ENCODE data around the gene NT5E.

Gene NT5E

DNA sequence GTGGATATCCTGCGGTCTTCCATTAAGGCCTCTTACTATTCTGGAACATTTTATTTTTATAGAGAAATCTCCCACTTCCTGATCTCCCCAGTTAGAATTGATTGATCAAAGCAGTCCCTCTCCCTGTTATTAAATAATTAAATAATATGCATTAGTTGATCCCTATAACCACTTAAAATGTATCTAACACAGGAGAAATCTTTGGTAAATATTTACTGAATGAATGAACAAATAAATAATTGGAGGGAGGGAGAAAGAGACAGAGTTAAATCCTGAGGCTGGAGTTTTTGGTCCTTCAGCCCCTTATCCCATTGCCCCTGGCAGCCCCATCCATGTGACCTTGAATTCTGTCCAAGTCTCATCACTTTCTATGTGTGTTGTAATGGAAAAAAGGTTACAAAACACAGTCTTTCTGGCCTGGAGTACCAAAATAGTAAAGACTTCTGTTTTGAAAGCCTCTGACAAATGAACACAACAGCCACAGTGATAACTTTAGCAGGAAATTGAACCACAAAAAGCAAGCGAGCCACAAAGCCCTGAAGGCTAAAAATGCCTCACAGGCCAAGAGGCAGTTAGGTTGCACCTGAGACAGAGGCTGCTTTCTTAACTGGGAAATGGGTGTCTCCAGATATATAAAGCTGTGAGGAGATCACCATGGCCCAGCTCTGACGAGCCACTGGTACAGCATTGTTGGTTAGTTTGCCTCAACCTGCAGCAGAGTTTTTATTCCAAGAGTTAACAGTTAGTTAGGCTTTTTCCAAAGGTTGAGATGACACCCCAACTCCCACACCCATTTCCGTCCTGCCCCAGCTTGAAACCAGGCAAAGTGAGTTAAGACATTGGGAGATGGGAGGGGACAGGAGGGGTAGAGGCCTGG lies 11.3 kb downstream of the NT5E start (continued):
- TF ChIP-seq, protein P1, sequence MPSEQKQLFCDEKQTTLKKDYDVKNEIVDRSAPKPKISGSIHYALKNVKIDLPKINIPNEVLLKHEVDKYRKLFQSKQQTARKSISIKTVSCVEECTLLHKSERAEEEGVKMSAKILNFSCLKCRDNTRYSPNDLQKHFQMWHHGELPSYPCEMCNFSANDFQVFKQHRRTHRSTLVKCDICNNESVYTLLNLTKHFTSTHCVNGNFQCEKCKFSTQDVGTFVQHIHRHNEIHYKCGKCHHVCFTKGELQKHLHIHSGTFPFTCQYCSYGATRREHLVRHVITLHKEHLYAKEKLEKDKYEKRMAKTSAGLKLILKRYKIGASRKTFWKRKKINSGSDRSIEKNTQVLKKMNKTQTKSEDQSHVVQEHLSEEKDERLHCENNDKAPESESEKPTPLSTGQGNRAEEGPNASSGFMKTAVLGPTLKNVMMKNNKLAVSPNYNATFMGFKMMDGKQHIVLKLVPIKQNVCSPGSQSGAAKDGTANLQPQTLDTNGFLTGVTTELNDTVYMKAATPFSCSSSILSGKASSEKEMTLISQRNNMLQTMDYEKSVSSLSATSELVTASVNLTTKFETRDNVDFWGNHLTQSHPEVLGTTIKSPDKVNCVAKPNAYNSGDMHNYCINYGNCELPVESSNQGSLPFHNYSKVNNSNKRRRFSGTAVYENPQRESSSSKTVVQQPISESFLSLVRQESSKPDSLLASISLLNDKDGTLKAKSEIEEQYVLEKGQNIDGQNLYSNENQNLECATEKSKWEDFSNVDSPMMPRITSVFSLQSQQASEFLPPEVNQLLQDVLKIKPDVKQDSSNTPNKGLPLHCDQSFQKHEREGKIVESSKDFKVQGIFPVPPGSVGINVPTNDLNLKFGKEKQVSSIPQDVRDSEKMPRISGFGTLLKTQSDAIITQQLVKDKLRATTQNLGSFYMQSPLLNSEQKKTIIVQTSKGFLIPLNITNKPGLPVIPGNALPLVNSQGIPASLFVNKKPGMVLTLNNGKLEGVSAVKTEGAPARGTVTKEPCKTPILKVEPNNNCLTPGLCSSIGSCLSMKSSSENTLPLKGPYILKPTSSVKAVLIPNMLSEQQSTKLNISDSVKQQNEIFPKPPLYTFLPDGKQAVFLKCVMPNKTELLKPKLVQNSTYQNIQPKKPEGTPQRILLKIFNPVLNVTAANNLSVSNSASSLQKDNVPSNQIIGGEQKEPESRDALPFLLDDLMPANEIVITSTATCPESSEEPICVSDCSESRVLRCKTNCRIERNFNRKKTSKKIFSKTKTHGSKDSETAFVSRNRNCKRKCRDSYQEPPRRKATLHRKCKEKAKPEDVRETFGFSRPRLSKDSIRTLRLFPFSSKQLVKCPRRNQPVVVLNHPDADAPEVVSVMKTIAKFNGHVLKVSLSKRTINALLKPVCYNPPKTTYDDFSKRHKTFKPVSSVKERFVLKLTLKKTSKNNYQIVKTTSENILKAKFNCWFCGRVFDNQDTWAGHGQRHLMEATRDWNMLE (tag by site-specific recombination; conservative IDR thresholded peaks at IDR 0.05; ENCODE audit: low read depth), result no peak
- TF ChIP-seq ZNF48 (tag by site-specific recombination; IDR thresholded peaks at IDR 0.05), result no peak
- TF ChIP-seq YY2 (tag by site-specific recombination; IDR thresholded peaks at IDR 0.05), result no peak
- TF ChIP-seq ZIC2 (tag by site-specific recombination; IDR thresholded peaks at IDR 0.05), result no peak
- TF ChIP-seq, protein P2, sequence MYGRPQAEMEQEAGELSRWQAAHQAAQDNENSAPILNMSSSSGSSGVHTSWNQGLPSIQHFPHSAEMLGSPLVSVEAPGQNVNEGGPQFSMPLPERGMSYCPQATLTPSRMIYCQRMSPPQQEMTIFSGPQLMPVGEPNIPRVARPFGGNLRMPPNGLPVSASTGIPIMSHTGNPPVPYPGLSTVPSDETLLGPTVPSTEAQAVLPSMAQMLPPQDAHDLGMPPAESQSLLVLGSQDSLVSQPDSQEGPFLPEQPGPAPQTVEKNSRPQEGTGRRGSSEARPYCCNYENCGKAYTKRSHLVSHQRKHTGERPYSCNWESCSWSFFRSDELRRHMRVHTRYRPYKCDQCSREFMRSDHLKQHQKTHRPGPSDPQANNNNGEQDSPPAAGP (tag by site-specific recombination; IDR thresholded peaks at IDR 0.05), result no peak
- no peak for TF ChIP-seq HOXA7 (CRISPR knock-in tag; IDR thresholded peaks at IDR 0.05; ENCODE audit: borderline replicate concordance)

DNA sequence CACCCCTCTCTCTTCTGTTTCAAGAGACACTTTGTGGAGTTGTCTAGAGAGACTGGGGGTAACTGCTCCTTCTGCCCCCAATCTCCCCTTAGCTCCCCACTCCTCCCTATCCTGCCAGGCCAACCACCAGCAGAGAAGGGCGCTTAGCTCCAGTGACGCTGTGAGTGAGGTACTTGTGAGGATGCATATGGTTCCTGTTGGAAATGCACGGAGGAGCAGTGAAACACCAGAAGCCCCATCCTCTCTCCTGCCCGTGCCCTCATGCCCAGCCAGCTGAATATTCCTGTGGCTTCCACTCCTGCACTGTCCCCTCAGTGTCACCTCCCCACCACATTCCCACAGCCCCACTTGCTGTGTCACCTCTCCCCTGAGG lies 11.9 kb downstream of the NT5E start:
- ChIA-PET POLR2A (interaction anchor here (0.9 kb wide), 1 partner anchor 216 kb away, joined by 3 read pairs; no protein-coding TSS in a partner anchor), CTCF (interaction anchor here (1.6 to 3.1 kb wide), 3 partner anchors 11 to 107 kb away, joined by 5 to 25 read pairs (median 7); partner anchors contain the start of gene NT5E)
- H3K4me1 ChIP-seq (ENCODE audit: control insufficient read depth, insufficient read depth, low read length), result 0 out of 2 replicates have a peak, but pooled peaks cover 4% of the 10 kb centered on the region
- H3K27ac ChIP-seq (ENCODE audit: extremely low read depth, low read depth, low read length), result no peak overlapping the region
- no peaks in the 10 kb centered on the region for H3K9me3 ChIP-seq (ENCODE audit: control insufficient read depth, insufficient read depth, low read depth, low read length)
- no peaks in the 10 kb centered on the region for H3K36me3 ChIP-seq (ENCODE audit: control insufficient read depth in 2 of 2, insufficient read depth in 1 of 2, low read length in 2 of 2)
- TF ChIP-seq GLI4 (tag by site-specific recombination; IDR thresholded peaks at IDR 0.05), result no peak
- TF ChIP-seq, protein P3, sequence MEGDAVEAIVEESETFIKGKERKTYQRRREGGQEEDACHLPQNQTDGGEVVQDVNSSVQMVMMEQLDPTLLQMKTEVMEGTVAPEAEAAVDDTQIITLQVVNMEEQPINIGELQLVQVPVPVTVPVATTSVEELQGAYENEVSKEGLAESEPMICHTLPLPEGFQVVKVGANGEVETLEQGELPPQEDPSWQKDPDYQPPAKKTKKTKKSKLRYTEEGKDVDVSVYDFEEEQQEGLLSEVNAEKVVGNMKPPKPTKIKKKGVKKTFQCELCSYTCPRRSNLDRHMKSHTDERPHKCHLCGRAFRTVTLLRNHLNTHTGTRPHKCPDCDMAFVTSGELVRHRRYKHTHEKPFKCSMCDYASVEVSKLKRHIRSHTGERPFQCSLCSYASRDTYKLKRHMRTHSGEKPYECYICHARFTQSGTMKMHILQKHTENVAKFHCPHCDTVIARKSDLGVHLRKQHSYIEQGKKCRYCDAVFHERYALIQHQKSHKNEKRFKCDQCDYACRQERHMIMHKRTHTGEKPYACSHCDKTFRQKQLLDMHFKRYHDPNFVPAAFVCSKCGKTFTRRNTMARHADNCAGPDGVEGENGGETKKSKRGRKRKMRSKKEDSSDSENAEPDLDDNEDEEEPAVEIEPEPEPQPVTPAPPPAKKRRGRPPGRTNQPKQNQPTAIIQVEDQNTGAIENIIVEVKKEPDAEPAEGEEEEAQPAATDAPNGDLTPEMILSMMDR (tag by site-specific recombination; IDR thresholded peaks at IDR 0.05), result no peak
- TF ChIP-seq, protein P4, sequence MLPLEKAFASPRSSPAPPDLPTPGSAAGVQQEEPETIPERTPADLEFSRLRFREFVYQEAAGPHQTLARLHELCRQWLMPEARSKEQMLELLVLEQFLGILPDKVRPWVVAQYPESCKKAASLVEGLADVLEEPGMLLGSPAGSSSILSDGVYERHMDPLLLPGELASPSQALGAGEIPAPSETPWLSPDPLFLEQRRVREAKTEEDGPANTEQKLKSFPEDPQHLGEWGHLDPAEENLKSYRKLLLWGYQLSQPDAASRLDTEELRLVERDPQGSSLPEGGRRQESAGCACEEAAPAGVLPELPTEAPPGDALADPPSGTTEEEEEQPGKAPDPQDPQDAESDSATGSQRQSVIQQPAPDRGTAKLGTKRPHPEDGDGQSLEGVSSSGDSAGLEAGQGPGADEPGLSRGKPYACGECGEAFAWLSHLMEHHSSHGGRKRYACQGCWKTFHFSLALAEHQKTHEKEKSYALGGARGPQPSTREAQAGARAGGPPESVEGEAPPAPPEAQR (tag by site-specific recombination; IDR thresholded peaks at IDR 0.05), result no peak
- no peak for TF ChIP-seq ZNF335 (tag by site-specific recombination; conservative IDR thresholded peaks at IDR 0.05)
- TF ChIP-seq OSR2 (tag by site-specific recombination; IDR thresholded peaks at IDR 0.05), result no peak
- no peak for TF ChIP-seq ZNF223 (tag by site-specific recombination; IDR thresholded peaks at IDR 0.05)
- no peak for TF ChIP-seq SP3 (tag by site-specific recombination; IDR thresholded peaks at IDR 0.05)
- no peak for TF ChIP-seq ZNF2 (tag by site-specific recombination; IDR thresholded peaks at IDR 0.05)
- no peak for TF ChIP-seq BCL11B (tag by site-specific recombination; IDR thresholded peaks at IDR 0.05; ENCODE audit: low read depth)
- TF ChIP-seq ZNF514 (tag by site-specific recombination; IDR thresholded peaks at IDR 0.05), result no peak
- TF ChIP-seq ZNF133 (tag by site-specific recombination; IDR thresholded peaks at IDR 0.05), result no peak
- TF ChIP-seq SCRT2 (tag by site-specific recombination; IDR thresholded peaks at IDR 0.05), result no peak
- TF ChIP-seq, protein P5, sequence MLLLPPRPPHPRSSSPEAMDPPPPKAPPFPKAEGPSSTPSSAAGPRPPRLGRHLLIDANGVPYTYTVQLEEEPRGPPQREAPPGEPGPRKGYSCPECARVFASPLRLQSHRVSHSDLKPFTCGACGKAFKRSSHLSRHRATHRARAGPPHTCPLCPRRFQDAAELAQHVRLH (tag by site-specific recombination; IDR thresholded peaks at IDR 0.05), result no peak
- H3K4me3 ChIP-seq (ENCODE audit: low read depth, low read length), result no peak overlapping the region
